ENCODE measurements around the gene PRSS2.
"Not testable (repeated sequence)": the region's sequence is repeated elsewhere in the genome, so short reads cannot be mapped to it uniquely, and the experiment has no call there.

GRCh38 chr7:142775351-142776115, 4.8 kb downstream of the PRSS2 start:
- TF ChIP-seq CTCF (IDR thresholded peaks at IDR 0.05); EZH2 (IDR thresholded peaks at IDR 0.05; ENCODE audit: borderline replicate concordance, insufficient read depth, low read depth, low read length, poor library complexity, severe bottlenecking): not testable (repeated sequence)
